OCI-M2 (cell line): ENCODE data around the gene DLG4.
"Not testable (repeated sequence)": the region's sequence is repeated elsewhere in the genome, so short reads cannot be mapped to it uniquely, and the experiment has no call there.

ENCODE experiments used
- DNase-seq: peaks from one replicate; lab custom pipeline; 2025; ENCODE audit not compliant: unreplicated experiment; lab: John Stamatoyannopoulos, UW

The DLG4 gene

GRCh38 chr17:7190276-7190917 is 29.2 kb downstream of the DLG4 start:
- no peak for DNase-seq

- no peak for DNase-seq
Measured at GRCh38 chr17:7186241-7186640, 33.4 kb downstream of the DLG4 start.

GRCh38 chr17:7184647-7185046 is 35.0 kb downstream of the DLG4 start:
- DNase-seq, result no peak

- DNase-seq, result no peak
Measured at GRCh38 chr17:7184091-7184488, 35.5 kb downstream of the DLG4 start.

GRCh38 chr17:7183433-7184090 is 36.1 kb downstream of the DLG4 start:
- DNase-seq, result no peak

- not testable (repeated sequence) for DNase-seq
Measured at GRCh38 chr17:7182101-7182500, 37.5 kb downstream of the DLG4 start.

- DNase-seq, result no peak
Measured at GRCh38 chr17:7179317-7180254, 40.0 kb downstream of the DLG4 start, which contains the start of gene ASGR1. Gene ASGR1 (minus strand): TSS chr17:7179370. CDS start chr17:7178563, 807 bp downstream.

GRCh38 chr17:7178973-7179316 is 40.7 kb downstream of the DLG4 start:
- DNase-seq, result no peak

GRCh38 chr17:7177954-7178477 is 41.6 kb downstream of the DLG4 start:
- no peak for DNase-seq

GRCh38 chr17:7177191-7177953 is 42.3 kb downstream of the DLG4 start:
- peak; percentile 44 for DNase-seq

- DNase-seq, result no peak
Measured at GRCh38 chr17:7176841-7177190, 42.8 kb downstream of the DLG4 start.

- DNase-seq, result no peak
Measured at GRCh38 chr17:7176107-7176840, 43.4 kb downstream of the DLG4 start.

GRCh38 chr17:7175330-7175733 is 44.3 kb downstream of the DLG4 start:
- no peak for DNase-seq

- no peak for DNase-seq
Measured at GRCh38 chr17:7174603-7175326, 44.9 kb downstream of the DLG4 start.

GRCh38 chr17:7173687-7174602 is 45.7 kb downstream of the DLG4 start:
- DNase-seq, result no peak

- not testable (repeated sequence) for DNase-seq
Measured at GRCh38 chr17:7172522-7173191, 47.0 kb downstream of the DLG4 start.

GRCh38 chr17:7169565-7169908 is 50.1 kb downstream of the DLG4 start:
- not testable (repeated sequence) for DNase-seq
